B cell (primary cell): ENCODE data around the gene OR51D1. TPM values are rescaled to one million over a fixed set of nuclear protein-coding genes. Genes with fewer than 3 reads are reported as not detected.

Source experiments
- ATAC-seq: fragments of 200-7000 bp; cut with Tn5 transposase; one replicate; pipeline ENCODE4 v1.10.0; 2021; ENCODE audit warnings: low read depth, mild to moderate bottlenecking, moderate number of reproducible peaks, moderate library complexity
- CTCF ChIA-PET: fragments of 350-600 bp; sonication (Branson Sonifier 250); formaldehyde crosslinking; loops from one replicate; lab custom pipeline; 2021; ENCODE audit warnings: antibody characterized with exemption, inconsistent platforms; lab: Charles Lee
- POLR2A ChIA-PET: fragments of 350-600 bp; sonication (Branson Sonifier 250); formaldehyde crosslinking; loops from one replicate; lab custom pipeline; 2021; ENCODE audit warnings: antibody characterized with exemption; lab: Charles Lee
- DNase-seq: peaks from one replicate; pipeline ENCODE4 v3.0.0; 2013
- H2AFZ ChIP-seq: 2 replicates; pipeline ENCODE4 v1.6.1; 2012; ENCODE audit warnings: mild to moderate bottlenecking, low read depth, low read length; ENCODE audit not compliant: insufficient read depth, poor library complexity, severe bottlenecking
- H3K27ac ChIP-seq, 2 donors: 1 replicate in 1 of 2; 2 replicates in 1 of 2; pipeline ENCODE4 v1.5.1; 2012 to 2013; ENCODE audit warnings: low read length in 2 of 2, mild to moderate bottlenecking in 2 of 2, moderate library complexity in 1 of 2
- H3K27me3 ChIP-seq, 4 experiments: fragments of 200-600 bp in 1 of 4; sonication (generic) in 1 of 4; replicated peaks in 1 of 4; 1 replicate in 2 of 4; 2 replicates in 2 of 4; pipeline versions ENCODE4 v1.6.1 to v1.7.0; 2013 to 2016; ENCODE audit warnings: low read length in 3 of 4, mild to moderate bottlenecking in 2 of 4, mixed read lengths in 1 of 4, moderate library complexity in 1 of 4; ENCODE audit not compliant: insufficient read depth in 4 of 4, control insufficient read depth in 3 of 4; ENCODE audit errors: control extremely low read depth in 1 of 4
- H3K36me3 ChIP-seq, 2 experiments: replicated peaks in 1 of 2; 1 replicate in 1 of 2; 2 replicates in 1 of 2; pipeline versions ENCODE4 v1.6.1 to v1.7.1; 2013; ENCODE audit warnings: low read length in 1 of 2; ENCODE audit not compliant: insufficient read depth in 2 of 2, control insufficient read depth in 1 of 2; ENCODE audit errors: control extremely low read depth in 1 of 2, extremely low read depth in 1 of 2
- H3K4me1 ChIP-seq, 2 donors: fragments of 200-600 bp in 1 of 2; sonication (generic) in 1 of 2; 1 replicate in 1 of 2; 2 replicates in 1 of 2; pipeline versions ENCODE4 v1.5.1 to v1.6.1; 2013 to 2017; ENCODE audit warnings: low read length in 2 of 2; ENCODE audit not compliant: control insufficient read depth in 2 of 2, insufficient read depth in 2 of 2
- H3K4me2 ChIP-seq: replicated peaks from 2 replicates; pipeline ENCODE3; 2012; ENCODE audit warnings: mild to moderate bottlenecking, low read depth, low read length; ENCODE audit not compliant: poor library complexity, severe bottlenecking
- H3K4me3 ChIP-seq, 5 experiments: fragments of 200-600 bp in 1 of 5; sonication (generic) in 1 of 5; 1 replicate in 3 of 5; 2 replicates in 2 of 5; pipeline versions ENCODE4 v1.5.1 to v1.7.0; 2011 to 2016; ENCODE audit warnings: low read length in 4 of 5, mild to moderate bottlenecking in 4 of 5, low read depth in 2 of 5, control low read depth in 1 of 5, moderate library complexity in 1 of 5; ENCODE audit not compliant: insufficient read depth in 1 of 5; ENCODE audit errors: control extremely low read depth in 1 of 5, extremely low read depth in 1 of 5
- H3K79me2 ChIP-seq: fragments of 200-600 bp; sonication (generic); one replicate; pipeline ENCODE4 v1.6.0; 2016; ENCODE audit warnings: low read length; ENCODE audit not compliant: control insufficient read depth, insufficient read depth
- H3K9ac ChIP-seq: fragments of 200-600 bp; sonication (generic); 2 replicates; pipeline ENCODE4 v1.6.1; 2017; ENCODE audit warnings: mild to moderate bottlenecking, low read length, moderate library complexity
- H3K9me3 ChIP-seq, 3 donors: one replicate each; pipeline versions ENCODE4 v1.6.1 to v1.7.1; 2013; ENCODE audit warnings: low read length in 2 of 3; ENCODE audit not compliant: control insufficient read depth in 2 of 3, insufficient read depth in 1 of 3; ENCODE audit errors: control extremely low read depth in 1 of 3
- H4K20me1 ChIP-seq: 2 replicates; pipeline ENCODE4 v1.6.0; 2012; ENCODE audit warnings: mild to moderate bottlenecking, low read length; ENCODE audit not compliant: insufficient read depth, control insufficient read depth, poor library complexity, severe bottlenecking
- H3K27ac Mint-ChIP-seq: one replicate; pipeline ENCODE4 v1.8.0; 2021; ENCODE audit warnings: mixed read lengths
- H3K27me3 Mint-ChIP-seq: one replicate; pipeline ENCODE4 v1.8.0; 2021; ENCODE audit warnings: mixed read lengths
- H3K4me1 Mint-ChIP-seq: one replicate; pipeline ENCODE4 v1.8.0; 2021; ENCODE audit warnings: mixed read lengths
- H3K4me3 Mint-ChIP-seq: one replicate; pipeline ENCODE4 v1.8.0; 2021; ENCODE audit warnings: mixed read lengths
- H3K9me3 Mint-ChIP-seq: one replicate; pipeline ENCODE4 v1.8.0; 2022; ENCODE audit warnings: mixed read lengths; ENCODE audit not compliant: insufficient read depth
- CTCF ChIP-seq: fragments of 200-600 bp; IDR thresholded peaks from one replicate; pipeline ENCODE4 v1.8.0; 2022; ENCODE audit warnings: antibody characterized with exemption, mild to moderate bottlenecking
- EZH2 ChIP-seq: IDR thresholded peaks from 2 replicates; pipeline ENCODE4 v1.6.1; 2012; ENCODE audit warnings: borderline replicate concordance, low read depth, mild to moderate bottlenecking, moderate library complexity, low read length; ENCODE audit not compliant: insufficient read depth, poor library complexity, severe bottlenecking
- WGBS: methylation state at CpG from one replicate; pipeline ENCODE4 v1.1.5; 2013; ENCODE audit warnings: missing lambda C conversion rate; ENCODE audit not compliant: insufficient coverage; 5-methylcytosine and 5-hydroxymethylcytosine counted together
- intact Hi-C: fragments of 100-400 bp; cut with micrococcal nuclease; formaldehyde crosslinking; loops from one replicate; pipeline ENCODE4 v1.10.0; 2022
- polyA plus RNA-seq: library from polyadenylated mRNA; depleted of rRNA; stranded (reverse); fragments of >200 nt; gene quantifications from 2 replicates; pipeline ENCODE4 v1.2.3, GENCODE V29; 2012
- total RNA-seq, 2 donors: library from RNA; stranded (reverse); fragments of 120-200 nt in 1 of 2; gene quantifications; 1 replicate in 1 of 2; 2 replicates in 1 of 2; pipeline versions ENCODE4 v1.2.3 to v1.2.4, GENCODE V29; 2013 to 2022

Gene OR51D1
- total and polyA plus RNA-seq, 2 donors (not counting 1 experiment from before 2014, with no cell fraction given) = not detected

- Histone ChIP-seq H3K36me3 (no peaks in the 10 kb centered on the region), H2AFZ (no peak overlapping the region), H3K79me2 (no peaks in the 10 kb centered on the region), H3K27ac (no peak overlapping the region), H3K4me3 (no peak overlapping the region), H3K9ac (no peak overlapping the region), H3K4me2 (no peak overlapping the region), H3K4me1 (no peaks in the 10 kb centered on the region), H3K9me3 (no peaks in the 10 kb centered on the region), H4K20me1 (no peaks in the 10 kb centered on the region), H3K27me3 (peaks cover 0 to 3% (median 0%) of the 10 kb centered on the region in 4 experiments)
- H3K4me3 Mint-ChIP-seq = no peak overlapping the region
- no peaks in the 10 kb centered on the region for H3K4me1 Mint-ChIP-seq
- intact Hi-C loops = no loop called here
- WGBS = 83% methylated on average over 1 of the region's 2 CpGs
- DNase-seq (no peak), ATAC-seq (no peak)
- no peak for TF ChIP-seq CTCF
- TF ChIP-seq EZH2 = no peak
- peaks cover 17% of the 10 kb centered on the region for H3K27me3 Mint-ChIP-seq
- ChIA-PET CTCF (no interaction called here), POLR2A (no interaction called here)
- no peaks in the 10 kb centered on the region for H3K9me3 Mint-ChIP-seq
- H3K27ac Mint-ChIP-seq = no peak overlapping the region
Measured at GRCh38 chr11:4665424-4665823, 28.1 kb downstream of the OR51D1 start.

- Histone ChIP-seq H3K36me3 (no peaks in the 10 kb centered on the region), H3K4me1 (no peaks in the 10 kb centered on the region), H3K27me3 (no peaks in the 10 kb centered on the region), H2AFZ (no peak overlapping the region), H3K4me2 (no peak overlapping the region), H3K27ac (no peak overlapping the region), H3K9me3 (no peaks in the 10 kb centered on the region), H3K9ac (no peak overlapping the region), H3K4me3 (no peak overlapping the region), H3K79me2 (no peaks in the 10 kb centered on the region), H4K20me1 (no peaks in the 10 kb centered on the region)
- ChIA-PET CTCF (no interaction called here), POLR2A (no interaction called here)
- ATAC-seq (no peak), DNase-seq (no peak)
- Mint-ChIP-seq H3K27me3 (peaks cover 38% of the 10 kb centered on the region), H3K9me3 (no peaks in the 10 kb centered on the region), H3K27ac (no peak overlapping the region), H3K4me1 (no peaks in the 10 kb centered on the region), H3K4me3 (no peak overlapping the region)
- TF ChIP-seq CTCF (no peak), EZH2 (no peak)
- no CpG with 5 or more reads among the region's 2 CpGs for WGBS
- intact Hi-C loops = no loop called here
Measured at GRCh38 chr11:4671741-4672140, 34.5 kb downstream of the OR51D1 start.
